SK-N-SH (cell line): ENCODE results near the gene CEACAM3. TPM values are rescaled to one million over a fixed set of nuclear protein-coding genes. Genes with fewer than 3 reads are reported as not detected.

ENCODE experiments used
- CTCF ChIA-PET: fragments of 300-600, 350-600 bp; formaldehyde crosslinking; extraction: SDS; loops from one replicate; lab custom pipeline; 2021; lab: Yijun Ruan, JAX
- POLR2A ChIA-PET: fragments of 350-600 bp; sonication (Branson Sonifier 250); formaldehyde crosslinking; extraction: SDS; loops from one replicate; lab custom pipeline; 2020; ENCODE audit warnings: antibody characterized with exemption, inconsistent platforms; lab: Yijun Ruan, JAX
- DNase-seq: peaks from one replicate; pipeline ENCODE4 v3.0.0; 2012
- H2AFZ ChIP-seq: fragments of 200-600 bp; sonication (generic); 2 replicates; pipeline ENCODE4 v1.8.1; 2016; ENCODE audit warnings: antibody characterized with exemption, mild to moderate bottlenecking, low read depth
- H3F3A ChIP-seq: fragments of 200-600 bp; sonication (generic); replicated peaks from 2 replicates; pipeline ENCODE3; 2016; ENCODE audit warnings: antibody characterized with exemption, mild to moderate bottlenecking; ENCODE audit not compliant: insufficient read depth
- H3K27ac ChIP-seq, 2 experiments: fragments of 200-500 bp in 1 of 2; fragments of 200-600 bp in 1 of 2; sonication (Bioruptor generic) in 1 of 2; sonication (generic), shearing (Covaris generic) in 1 of 2; 2 replicates each; pipeline versions ENCODE4 v1.5.1 to v1.6.1; 2014 to 2016; ENCODE audit warnings: low read depth in 2 of 2, inconsistent platforms in 1 of 2, low read length in 1 of 2, mild to moderate bottlenecking in 1 of 2, mixed read lengths in 1 of 2
- H3K27me3 ChIP-seq: fragments of 200-600 bp; sonication (generic), shearing (Covaris generic); 2 replicates; pipeline ENCODE4 v1.6.1; 2016; ENCODE audit warnings: mixed run types; ENCODE audit not compliant: insufficient read depth
- H3K36me3 ChIP-seq, 2 experiments: fragments of 200-500 bp in 1 of 2; fragments of 200-600 bp in 1 of 2; sonication (Bioruptor generic) in 1 of 2; sonication (generic) in 1 of 2; replicated peaks in 1 of 2; 2 replicates each; pipeline versions ENCODE3 to v1.5.1; 2014 to 2016; ENCODE audit warnings: low read length in 1 of 2, mild to moderate bottlenecking in 1 of 2; ENCODE audit not compliant: insufficient read depth in 2 of 2, control insufficient read depth in 1 of 2
- H3K4me1 ChIP-seq, 2 experiments: fragments of 200-500 bp in 1 of 2; fragments of 200-600 bp in 1 of 2; sonication (Bioruptor generic) in 1 of 2; sonication (generic), shearing (Covaris generic) in 1 of 2; 2 replicates each; pipeline versions ENCODE4 v1.5.1 to v1.6.1; 2014 to 2016; ENCODE audit warnings: low read depth in 1 of 2, low read length in 1 of 2, mixed run types in 1 of 2; ENCODE audit not compliant: insufficient read depth in 2 of 2, control insufficient read depth in 1 of 2
- H3K4me2 ChIP-seq: fragments of 200-600 bp; sonication (generic), shearing (Covaris generic); 2 replicates; pipeline ENCODE4 v1.6.1; 2017; ENCODE audit warnings: mixed run types
- H3K4me3 ChIP-seq, 2 experiments: fragments of 200-500 bp in 1 of 2; fragments of 200-600 bp in 1 of 2; sonication (Bioruptor generic) in 1 of 2; sonication (generic), shearing (Covaris generic) in 1 of 2; 2 replicates each; pipeline versions ENCODE4 v1.5.1 to v1.8.1; 2014 to 2016; ENCODE audit warnings: low read depth in 2 of 2, inconsistent platforms in 1 of 2, low read length in 1 of 2, mild to moderate bottlenecking in 1 of 2, mixed read lengths in 1 of 2, moderate library complexity in 1 of 2
- H3K79me2 ChIP-seq: fragments of 200-600 bp; sonication (generic); 2 replicates; pipeline ENCODE4 v1.8.1; 2017; ENCODE audit warnings: mild to moderate bottlenecking; ENCODE audit not compliant: insufficient read depth
- H3K9ac ChIP-seq: fragments of 200-600 bp; sonication (generic); 2 replicates; pipeline ENCODE4 v1.6.1; 2017; ENCODE audit warnings: mixed run types
- H3K9me2 ChIP-seq: fragments of 200-600 bp; sonication (generic); 2 replicates; pipeline ENCODE4 v1.6.1; 2017; ENCODE audit warnings: mixed run types
- H3K9me3 ChIP-seq: fragments of 200-600 bp; sonication (generic); 2 replicates; pipeline ENCODE4 v1.6.1; 2017; ENCODE audit warnings: mixed run types, mild to moderate bottlenecking, moderate library complexity
- H4K20me1 ChIP-seq: fragments of 200-600 bp; sonication (generic); 2 replicates; pipeline ENCODE4 v1.6.1; 2017; ENCODE audit warnings: mild to moderate bottlenecking, mixed run types; ENCODE audit not compliant: insufficient read depth
- CTCF ChIP-seq: fragments of 200-600 bp; sonication (generic); IDR thresholded peaks from 2 replicates; pipeline ENCODE4 v1.6.1; 2017; ENCODE audit warnings: antibody characterized with exemption, mild to moderate bottlenecking, moderate library complexity
- ELF1 ChIP-seq: IDR thresholded peaks from 2 replicates; pipeline ENCODE4 v1.4.0; 2012
- FOSL2 ChIP-seq: IDR thresholded peaks from 2 replicates; pipeline ENCODE4 v1.4.0; 2012; ENCODE audit warnings: low read depth, mild to moderate bottlenecking, moderate library complexity, borderline replicate concordance
- GABPA ChIP-seq: IDR thresholded peaks from 2 replicates; pipeline ENCODE4 v1.4.0; 2012; ENCODE audit warnings: low read depth, mild to moderate bottlenecking
- GATA2 ChIP-seq: sonication (generic); formaldehyde crosslinking; IDR thresholded peaks from 2 replicates; pipeline ENCODE4 v1.5.0; 2020; ENCODE audit warnings: mild to moderate bottlenecking, missing genetic modification reagents
- IRF3 ChIP-seq: fragments of 150-350 bp; IDR thresholded peaks from 2 replicates; pipeline ENCODE4 v1.6.1; 2016; ENCODE audit warnings: mild to moderate bottlenecking, low read depth, low read length
- PBX3 ChIP-seq: IDR thresholded peaks from 2 replicates; pipeline ENCODE4; 2012
- RAD21 ChIP-seq: IDR thresholded peaks from 2 replicates; pipeline ENCODE4 v1.6.1; 2012; ENCODE audit warnings: mild to moderate bottlenecking, low read length
- REST ChIP-seq: IDR thresholded peaks from 2 replicates; pipeline ENCODE4 v1.6.1; 2012; ENCODE audit warnings: mild to moderate bottlenecking, low read depth, low read length, moderate library complexity
- SIN3A ChIP-seq: IDR thresholded peaks from 2 replicates; pipeline ENCODE4 v1.6.1; 2012; ENCODE audit warnings: low read depth, mild to moderate bottlenecking, low read length, moderate library complexity, borderline replicate concordance
- TCF12 ChIP-seq: IDR thresholded peaks from 2 replicates; pipeline ENCODE4 v1.4.0; 2012
- TEAD4 ChIP-seq: IDR thresholded peaks from 2 replicates; pipeline ENCODE4 v1.4.0; 2012; ENCODE audit warnings: mild to moderate bottlenecking, borderline replicate concordance; ENCODE audit not compliant: insufficient read depth
- USF1 ChIP-seq: IDR thresholded peaks from 2 replicates; pipeline ENCODE4 v1.4.0; 2012; ENCODE audit warnings: low read depth, borderline replicate concordance
- USF2 ChIP-seq: fragments of 150-350 bp; IDR thresholded peaks from 2 replicates; pipeline ENCODE4 v1.6.1; 2017; ENCODE audit warnings: antibody characterized with exemption, low read length, low read depth, borderline replicate concordance
- WGBS: methylation state at CpG from one replicate; pipeline ENCODE4 v1.1.6; 2017; ENCODE audit warnings: low lambda C conversion rate; 5-methylcytosine and 5-hydroxymethylcytosine counted together
- polyA plus RNA-seq, 3 experiments: library from polyadenylated mRNA; depleted of rRNA; stranded (reverse); fragments of >200 nt; gene quantifications; 2 replicates each; pipeline ENCODE4 v1.2.3, GENCODE V29; 2012

Gene CEACAM3
- polyA plus RNA-seq, 1 of the 3 experiments (the other 2 are of a cell fraction): not detected

GRCh38 chr19:41799444-41800000, 3.1 kb downstream of the CEACAM3 start:
- CTCF ChIA-PET: interaction anchor here (1.3 kb wide), 1 partner anchor 36 kb away, joined by 3 read pairs; no protein-coding TSS in a partner anchor
- WGBS: 11% methylated on average over 9 of the region's 9 CpGs
- no peak overlapping the region for H3K4me3 ChIP-seq
- DNase-seq: no peak
- no peaks in the 10 kb centered on the region for H3K36me3 ChIP-seq
- no peak overlapping the region for H3K9ac ChIP-seq
- POLR2A ChIA-PET: no interaction called here
- no peaks in the 10 kb centered on the region for H3K9me3 ChIP-seq
- peaks cover 27% of the 10 kb centered on the region; the same call in 1 of the 2 replicates for H3K27me3 ChIP-seq
- H4K20me1 ChIP-seq: no peaks in the 10 kb centered on the region
- no peaks in the 10 kb centered on the region for H3F3A ChIP-seq
- no peaks in the 10 kb centered on the region for H3K4me1 ChIP-seq
- no peak overlapping the region for H2AFZ ChIP-seq
- H3K9me2 ChIP-seq: no peaks in the 10 kb centered on the region
- H3K4me2 ChIP-seq: no peak overlapping the region
- no peak overlapping the region for H3K27ac ChIP-seq
- no peaks in the 10 kb centered on the region for H3K79me2 ChIP-seq
- TF ChIP-seq ELF1 (no peak), IRF3 (no peak), CTCF (no peak), RAD21 (no peak), REST (no peak), TEAD4 (no peak), FOSL2 (no peak), TCF12 (no peak), GATA2 (CRISPR knock-in tag) (no peak), USF2 (no peak), GABPA (no peak), USF1 (no peak), PBX3 (no peak), SIN3A (no peak)
